HL-60 (cell line): ENCODE data around the gene SHISA6.

Experiments
- CTCF ChIP-seq: IDR thresholded peaks from one replicate; pipeline ENCODE4 v1.5.1; 2011; ENCODE audit warnings: low read length, control low read depth, inconsistent platforms; ENCODE audit not compliant: insufficient read depth
- GABPA ChIP-seq: IDR thresholded peaks from 2 replicates; pipeline ENCODE4 v1.6.1; 2012; ENCODE audit warnings: low read depth

- TF ChIP-seq CTCF (no peak), GABPA (no peak)
These were observed 83.0 kb downstream of the SHISA6 start for GRCh38 chr17:11324021-11324420.
